HepG2 (cell line): ENCODE data around the gene OSER1. TPM values are rescaled to one million over a fixed set of nuclear protein-coding genes. Genes with fewer than 3 reads are reported as not detected.
A peak's percentile ranks its signal among the peaks of the same experiment; 100 is the strongest.

Experiments used
- ELF1 ChIP-seq: sonication (generic); formaldehyde crosslinking; IDR thresholded peaks from 2 replicates; pipeline ENCODE4 v1.4.0; 2020; ENCODE audit warnings: missing genetic modification reagents
- HNRNPLL ChIP-seq: fragments of 200-400 bp; formaldehyde crosslinking; IDR thresholded peaks from 2 replicates; pipeline ENCODE4 v1.6.1; 2017; ENCODE audit warnings: mild to moderate bottlenecking, low read depth, low read length; ENCODE audit not compliant: poor library complexity, severe bottlenecking
- NFYC ChIP-seq: IDR thresholded peaks from 2 replicates; pipeline ENCODE4 v1.6.1; 2016; ENCODE audit warnings: missing genetic modification reagents, missing compliant biosample characterization
- RBM22 ChIP-seq: fragments of 200-400 bp; formaldehyde crosslinking; optimal IDR thresholded peaks from 2 replicates; pipeline ENCODE3; 2017; ENCODE audit warnings: mild to moderate bottlenecking, low read length, moderate library complexity
- SP2 ChIP-seq: sonication (generic); formaldehyde crosslinking; IDR thresholded peaks from 2 replicates; pipeline ENCODE4 v1.5.1; 2020; ENCODE audit warnings: mild to moderate bottlenecking, missing genetic modification reagents
- ZBTB1 ChIP-seq: sonication (generic); formaldehyde crosslinking; IDR thresholded peaks from 2 replicates; pipeline ENCODE4 v1.4.0; 2020; ENCODE audit warnings: missing genetic modification reagents, borderline replicate concordance
- ZBTB7B ChIP-seq: sonication (generic); formaldehyde crosslinking; IDR thresholded peaks from 2 replicates; pipeline ENCODE4 v1.4.0; 2020; ENCODE audit warnings: missing genetic modification reagents
- ZC3H13 ChIP-seq: sonication (generic); formaldehyde crosslinking; IDR thresholded peaks from 2 replicates; pipeline ENCODE4 v1.8.1; 2023; ENCODE audit warnings: mild to moderate bottlenecking, missing genetic modification reagents, moderate library complexity
- ZNF205 ChIP-seq: IDR thresholded peaks from 2 replicates; pipeline ENCODE4 v1.6.1; 2018; ENCODE audit warnings: missing biosample characterization, missing genetic modification reagents
- ZNF263 ChIP-seq: sonication (generic); formaldehyde crosslinking; IDR thresholded peaks from 2 replicates; pipeline ENCODE4 v1.4.0; 2020; ENCODE audit warnings: missing genetic modification reagents
- ZNF383 ChIP-seq: sonication (generic); formaldehyde crosslinking; IDR thresholded peaks from 2 replicates; pipeline ENCODE4 v1.4.0; 2020; ENCODE audit warnings: missing genetic modification reagents, mild to moderate bottlenecking, borderline replicate concordance
- ZNF446 ChIP-seq: sonication (generic); formaldehyde crosslinking; IDR thresholded peaks from 2 replicates; pipeline ENCODE4 v1.5.0; 2020; ENCODE audit warnings: mild to moderate bottlenecking, missing genetic modification reagents
- ZNF589 ChIP-seq: sonication (generic); formaldehyde crosslinking; conservative IDR thresholded peaks from 2 replicates; pipeline ENCODE4 v1.8.0; 2022; ENCODE audit warnings: mild to moderate bottlenecking, moderate library complexity, missing genetic modification reagents
- ZNF644 ChIP-seq: IDR thresholded peaks from 2 replicates; pipeline ENCODE4 v1.6.1; 2016; ENCODE audit warnings: low read depth
- ZNF746 ChIP-seq: sonication (generic); formaldehyde crosslinking; IDR thresholded peaks from 2 replicates; pipeline ENCODE4 v1.8.0; 2022; ENCODE audit warnings: mild to moderate bottlenecking, missing genetic modification reagents
- ZNF747 ChIP-seq: sonication (generic); formaldehyde crosslinking; IDR thresholded peaks from 2 replicates; pipeline ENCODE4 v1.8.1; 2023; ENCODE audit warnings: missing genetic modification reagents, mild to moderate bottlenecking, borderline replicate concordance
- ZSCAN20 ChIP-seq: sonication (generic); formaldehyde crosslinking; IDR thresholded peaks from 2 replicates; pipeline ENCODE4 v1.4.0; 2020; ENCODE audit warnings: missing genetic modification reagents, mild to moderate bottlenecking, borderline replicate concordance
- polyA plus RNA-seq, 8 experiments: library from polyadenylated mRNA; depleted of rRNA in 3 of 8; stranded (reverse) in 7 of 8; unstranded in 1 of 8; fragments of >200 nt; fragmentation: Illumina TruSeq in 4 of 8; extraction: Trizol in 4 of 8; gene quantifications; 2 replicates each; pipeline versions ENCODE4 v1.2.1 to v1.2.3, GENCODE V29; 2011 to 2016; ENCODE audit warnings: low read depth in 4 of 8, missing spikeins in 1 of 8, mixed read lengths in 1 of 8; ENCODE audit not compliant: insufficient read depth in 1 of 8
- total RNA-seq, 5 experiments: library from RNA; depleted of rRNA; stranded (reverse); fragments of >200 nt; fragmentation: Illumina TruSeq; extraction: Trizol; gene quantifications; 2 replicates each; pipeline ENCODE4 v1.2.3, GENCODE V29; 2016; ENCODE audit warnings: low read depth in 1 of 5
- TF ChIP-seq, protein P1 (sequence below): conservative IDR thresholded peaks from 2 replicates; pipeline ENCODE4 v1.6.1; 2018; ENCODE audit warnings: missing genetic modification reagents
- TF ChIP-seq, protein P2 (sequence below): sonication (generic); formaldehyde crosslinking; conservative IDR thresholded peaks from 2 replicates; pipeline ENCODE4 v1.8.0; 2022; ENCODE audit warnings: mild to moderate bottlenecking, moderate library complexity, missing genetic modification reagents
- TF ChIP-seq, protein P3 (sequence below): sonication (generic); formaldehyde crosslinking; IDR thresholded peaks from 2 replicates; pipeline ENCODE4 v1.4.0; 2020; ENCODE audit warnings: missing genetic modification reagents, low read depth, mild to moderate bottlenecking, borderline replicate concordance
- TF ChIP-seq, protein P4 (sequence below): IDR thresholded peaks from 2 replicates; pipeline ENCODE4 v1.6.1; 2016
- TF ChIP-seq, protein P5 (sequence below): sonication (generic); formaldehyde crosslinking; conservative IDR thresholded peaks from 2 replicates; pipeline ENCODE4 v1.4.0; 2020; ENCODE audit warnings: missing genetic modification reagents

The OSER1 gene
- total and polyA plus RNA-seq, 2 of the 13 experiments (the other 11 are each of a cell fraction or from before 2014, with no cell fraction given) = 71.2 to 71.5 TPM

DNA sequence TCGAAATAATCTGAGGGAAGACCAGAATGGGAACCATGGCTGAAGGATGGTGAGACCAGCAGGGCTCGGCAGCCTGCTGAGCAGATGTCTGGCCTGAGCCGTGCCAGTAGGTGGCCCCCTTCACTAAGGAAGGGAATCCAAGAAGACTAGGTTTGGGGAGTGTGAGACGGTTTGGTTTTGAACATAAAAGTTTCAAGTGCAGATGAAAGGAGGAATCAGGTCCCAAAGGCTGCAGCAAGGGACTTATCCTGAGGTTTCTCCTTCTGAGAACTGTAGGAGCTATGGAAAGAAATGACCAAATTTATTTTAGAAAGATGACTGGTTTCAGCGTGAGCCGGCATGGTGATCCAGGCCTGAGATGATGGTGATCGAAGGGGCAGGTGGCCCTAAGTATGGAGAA lies 4.6 kb upstream of the OSER1 start (continued):
- TF ChIP-seq ZNF747 (no peak), ZSCAN20 (CRISPR knock-in tag) (no peak), ZC3H13 (CRISPR knock-in tag) (0 out of 2 replicates have a peak, but pooled peaks have one; percentile 49), ZNF383 (no peak), ELF1 (peak; percentile 33; the same call in 1 of the 2 replicates), SP2 (CRISPR knock-in tag) (no peak), ZNF446 (no peak), ZNF644 (CRISPR knock-in tag) (no peak), ZNF263 (CRISPR knock-in tag) (no peak), ZBTB1 (no peak), ZNF589 (CRISPR knock-in tag) (no peak), HNRNPLL (no peak), RBM22 (no peak), ZNF746 (no peak), ZNF205 (CRISPR knock-in tag) (0 out of 2 replicates have a peak, but pooled peaks have one; percentile 43), NFYC (CRISPR knock-in tag) (no peak), ZBTB7B (peak; percentile 42; the same call in 1 of the 2 replicates)
- TF ChIP-seq, protein P1, sequence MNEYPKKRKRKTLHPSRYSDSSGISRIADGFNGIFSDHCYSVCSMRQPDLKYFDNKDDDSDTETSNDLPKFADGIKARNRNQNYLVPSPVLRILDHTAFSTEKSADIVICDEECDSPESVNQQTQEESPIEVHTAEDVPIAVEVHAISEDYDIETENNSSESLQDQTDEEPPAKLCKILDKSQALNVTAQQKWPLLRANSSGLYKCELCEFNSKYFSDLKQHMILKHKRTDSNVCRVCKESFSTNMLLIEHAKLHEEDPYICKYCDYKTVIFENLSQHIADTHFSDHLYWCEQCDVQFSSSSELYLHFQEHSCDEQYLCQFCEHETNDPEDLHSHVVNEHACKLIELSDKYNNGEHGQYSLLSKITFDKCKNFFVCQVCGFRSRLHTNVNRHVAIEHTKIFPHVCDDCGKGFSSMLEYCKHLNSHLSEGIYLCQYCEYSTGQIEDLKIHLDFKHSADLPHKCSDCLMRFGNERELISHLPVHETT = 0 out of 2 replicates have a peak, but pooled peaks have one; percentile 35
- TF ChIP-seq, protein P2, sequence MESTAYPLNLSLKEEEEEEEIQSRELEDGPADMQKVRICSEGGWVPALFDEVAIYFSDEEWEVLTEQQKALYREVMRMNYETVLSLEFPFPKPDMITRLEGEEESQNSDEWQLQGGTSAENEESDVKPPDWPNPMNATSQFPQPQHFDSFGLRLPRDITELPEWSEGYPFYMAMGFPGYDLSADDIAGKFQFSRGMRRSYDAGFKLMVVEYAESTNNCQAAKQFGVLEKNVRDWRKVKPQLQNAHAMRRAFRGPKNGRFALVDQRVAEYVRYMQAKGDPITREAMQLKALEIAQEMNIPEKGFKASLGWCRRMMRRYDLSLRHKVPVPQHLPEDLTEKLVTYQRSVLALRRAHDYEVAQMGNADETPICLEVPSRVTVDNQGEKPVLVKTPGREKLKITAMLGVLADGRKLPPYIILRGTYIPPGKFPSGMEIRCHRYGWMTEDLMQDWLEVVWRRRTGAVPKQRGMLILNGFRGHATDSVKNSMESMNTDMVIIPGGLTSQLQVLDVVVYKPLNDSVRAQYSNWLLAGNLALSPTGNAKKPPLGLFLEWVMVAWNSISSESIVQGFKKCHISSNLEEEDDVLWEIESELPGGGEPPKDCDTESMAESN (CRISPR knock-in tag) = no peak
- TF ChIP-seq, protein P3, sequence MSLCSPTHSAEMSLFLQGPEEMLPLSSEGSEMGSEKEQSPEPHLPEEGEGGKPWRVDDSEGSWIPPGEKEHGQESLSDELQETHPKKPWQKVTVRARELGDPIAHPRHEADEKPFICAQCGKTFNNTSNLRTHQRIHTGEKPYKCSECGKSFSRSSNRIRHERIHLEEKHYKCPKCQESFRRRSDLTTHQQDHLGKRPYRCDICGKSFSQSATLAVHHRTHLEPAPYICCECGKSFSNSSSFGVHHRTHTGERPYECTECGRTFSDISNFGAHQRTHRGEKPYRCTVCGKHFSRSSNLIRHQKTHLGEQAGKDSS = no peak
- TF ChIP-seq, protein P4, sequence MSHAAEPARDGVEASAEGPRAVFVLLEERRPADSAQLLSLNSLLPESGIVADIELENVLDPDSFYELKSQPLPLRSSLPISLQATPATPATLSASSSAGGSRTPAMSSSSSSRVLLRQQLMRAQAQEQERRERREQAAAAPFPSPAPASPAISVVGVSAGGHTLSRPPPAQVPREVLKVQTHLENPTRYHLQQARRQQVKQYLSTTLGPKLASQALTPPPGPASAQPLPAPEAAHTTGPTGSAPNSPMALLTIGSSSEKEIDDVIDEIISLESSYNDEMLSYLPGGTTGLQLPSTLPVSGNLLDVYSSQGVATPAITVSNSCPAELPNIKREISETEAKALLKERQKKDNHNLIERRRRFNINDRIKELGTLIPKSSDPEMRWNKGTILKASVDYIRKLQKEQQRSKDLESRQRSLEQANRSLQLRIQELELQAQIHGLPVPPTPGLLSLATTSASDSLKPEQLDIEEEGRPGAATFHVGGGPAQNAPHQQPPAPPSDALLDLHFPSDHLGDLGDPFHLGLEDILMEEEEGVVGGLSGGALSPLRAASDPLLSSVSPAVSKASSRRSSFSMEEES (CRISPR knock-in tag) = peak; percentile 17; the same call in 1 of the 2 replicates
- TF ChIP-seq, protein P5, sequence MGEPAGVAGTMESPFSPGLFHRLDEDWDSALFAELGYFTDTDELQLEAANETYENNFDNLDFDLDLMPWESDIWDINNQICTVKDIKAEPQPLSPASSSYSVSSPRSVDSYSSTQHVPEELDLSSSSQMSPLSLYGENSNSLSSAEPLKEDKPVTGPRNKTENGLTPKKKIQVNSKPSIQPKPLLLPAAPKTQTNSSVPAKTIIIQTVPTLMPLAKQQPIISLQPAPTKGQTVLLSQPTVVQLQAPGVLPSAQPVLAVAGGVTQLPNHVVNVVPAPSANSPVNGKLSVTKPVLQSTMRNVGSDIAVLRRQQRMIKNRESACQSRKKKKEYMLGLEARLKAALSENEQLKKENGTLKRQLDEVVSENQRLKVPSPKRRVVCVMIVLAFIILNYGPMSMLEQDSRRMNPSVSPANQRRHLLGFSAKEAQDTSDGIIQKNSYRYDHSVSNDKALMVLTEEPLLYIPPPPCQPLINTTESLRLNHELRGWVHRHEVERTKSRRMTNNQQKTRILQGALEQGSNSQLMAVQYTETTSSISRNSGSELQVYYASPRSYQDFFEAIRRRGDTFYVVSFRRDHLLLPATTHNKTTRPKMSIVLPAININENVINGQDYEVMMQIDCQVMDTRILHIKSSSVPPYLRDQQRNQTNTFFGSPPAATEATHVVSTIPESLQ (CRISPR knock-in tag) = no peak
